ENCODE data around the gene INTS11. TPM values are rescaled to one million over a fixed set of nuclear protein-coding genes. Genes with fewer than 3 reads are reported as not detected.
A peak's percentile ranks its signal among the peaks of the same experiment; 100 is the strongest.

The INTS11 gene
- total RNA-seq, 1 donor from 2014 or later: 84.8 TPM

- Histone ChIP-seq H3K27ac (ENCODE audit: low read depth, low read length) (no peak overlapping the region), H3K27me3 (ENCODE audit: insufficient read depth, low read length) (no peaks in the 10 kb centered on the region), H2AFZ (ENCODE audit: low read depth, low read length) (no peak overlapping the region), H3K4me2 (ENCODE audit: low read length) (no peak overlapping the region), H3K4me1 (ENCODE audit: insufficient read depth, low read length) (peaks cover 23% of the 10 kb centered on the region), H3K4me3 (ENCODE audit: insufficient read depth, low read depth, low read length) (no peak overlapping the region), H3K9ac (ENCODE audit: low read length) (no peak overlapping the region), H3K36me3 (ENCODE audit: insufficient read depth, low read length) (no peaks in the 10 kb centered on the region), H4K20me1 (ENCODE audit: insufficient read depth, low read length) (no peaks in the 10 kb centered on the region), H3K9me3 (ENCODE audit: insufficient read depth, low read depth, low read length) (no peaks in the 10 kb centered on the region), H3K79me2 (ENCODE audit: insufficient read depth, low read length) (peaks cover under 1% of the 10 kb centered on the region)
- Mint-ChIP-seq H3K9me3 (ENCODE audit: unreplicated experiment) (no peaks in the 10 kb centered on the region), H3K4me3 (ENCODE audit: unreplicated experiment) (no peak overlapping the region), H3K36me3 (ENCODE audit: low read depth, unreplicated experiment) (no peaks in the 10 kb centered on the region), H3K4me1 (ENCODE audit: low read depth, unreplicated experiment) (peaks cover 15% of the 10 kb centered on the region), H3K27ac (ENCODE audit: unreplicated experiment) (no peak overlapping the region), H3K27me3 (ENCODE audit: low read depth, unreplicated experiment) (no peaks in the 10 kb centered on the region)
- DNase-seq (ENCODE audit: low read depth): no peak
- no peak for FAIRE-seq
- no peak for TF ChIP-seq CTCF (IDR thresholded peaks at IDR 0.05; ENCODE audit: insufficient read depth, low read depth, low read length)
- TF ChIP-seq EZH2 (IDR thresholded peaks at IDR 0.05; ENCODE audit: insufficient read depth, low read length): no peak
These were observed 45.8 kb downstream of the INTS11 start for GRCh38 chr1:1278620-1279019.

- FAIRE-seq: no peak
- Mint-ChIP-seq H3K27me3 (ENCODE audit: low read depth, unreplicated experiment) (no peaks in the 10 kb centered on the region), H3K36me3 (ENCODE audit: low read depth, unreplicated experiment) (peaks cover 2% of the 10 kb centered on the region), H3K27ac (ENCODE audit: unreplicated experiment) (peak overlapping the region; percentile 54), H3K4me3 (ENCODE audit: unreplicated experiment) (peak overlapping the region; percentile 83), H3K4me1 (ENCODE audit: low read depth, unreplicated experiment) (peaks cover 27% of the 10 kb centered on the region), H3K9me3 (ENCODE audit: unreplicated experiment) (no peaks in the 10 kb centered on the region)
- peaks cover 28% of the 10 kb centered on the region for H3K79me2 ChIP-seq (ENCODE audit: insufficient read depth, low read length)
- H3K4me1 ChIP-seq (ENCODE audit: insufficient read depth, low read length): peaks cover 36% of the 10 kb centered on the region
- peak overlapping the region; percentile 43 for H3K27ac ChIP-seq (ENCODE audit: low read depth, low read length)
- peak overlapping the region; percentile 55 for H3K4me2 ChIP-seq (ENCODE audit: low read length)
- H3K9me3 ChIP-seq (ENCODE audit: insufficient read depth, low read depth, low read length): no peaks in the 10 kb centered on the region
- H2AFZ ChIP-seq (ENCODE audit: low read depth, low read length): no peak overlapping the region
- no peaks in the 10 kb centered on the region for H3K36me3 ChIP-seq (ENCODE audit: insufficient read depth, low read length)
- peak; percentile 64 for DNase-seq (ENCODE audit: low read depth)
- no peaks in the 10 kb centered on the region for H3K27me3 ChIP-seq (ENCODE audit: insufficient read depth, low read length)
- H3K4me3 ChIP-seq (ENCODE audit: insufficient read depth, low read depth, low read length): no peak overlapping the region
- TF ChIP-seq EZH2 (IDR thresholded peaks at IDR 0.05; ENCODE audit: insufficient read depth, low read length) (no peak), CTCF (IDR thresholded peaks at IDR 0.05; ENCODE audit: insufficient read depth, low read depth, low read length) (no peak)
- peaks cover 23% of the 10 kb centered on the region for H4K20me1 ChIP-seq (ENCODE audit: insufficient read depth, low read length)
- peak overlapping the region; percentile 31 for H3K9ac ChIP-seq (ENCODE audit: low read length)
These were observed 48.6 kb downstream of the INTS11 start for GRCh38 chr1:1275836-1276235.

- Histone ChIP-seq H3K4me2 (ENCODE audit: low read length) (peak overlapping the region; percentile 94), H2AFZ (ENCODE audit: low read depth, low read length) (no peak overlapping the region), H3K4me1 (ENCODE audit: insufficient read depth, low read length) (peaks cover 40% of the 10 kb centered on the region), H3K27me3 (ENCODE audit: insufficient read depth, low read length) (no peaks in the 10 kb centered on the region), H4K20me1 (ENCODE audit: insufficient read depth, low read length) (peaks cover 31% of the 10 kb centered on the region), H3K36me3 (ENCODE audit: insufficient read depth, low read length) (no peaks in the 10 kb centered on the region), H3K4me3 (ENCODE audit: insufficient read depth, low read depth, low read length) (no peak overlapping the region), H3K9ac (ENCODE audit: low read length) (peak overlapping the region; percentile 88), H3K9me3 (ENCODE audit: insufficient read depth, low read depth, low read length) (no peaks in the 10 kb centered on the region), H3K79me2 (ENCODE audit: insufficient read depth, low read length) (peaks cover 37% of the 10 kb centered on the region), H3K27ac (ENCODE audit: low read depth, low read length) (no peak overlapping the region)
- Mint-ChIP-seq H3K4me1 (ENCODE audit: low read depth, unreplicated experiment) (peaks cover 34% of the 10 kb centered on the region), H3K27me3 (ENCODE audit: low read depth, unreplicated experiment) (no peaks in the 10 kb centered on the region), H3K27ac (ENCODE audit: unreplicated experiment) (peak overlapping the region; percentile 69), H3K36me3 (ENCODE audit: low read depth, unreplicated experiment) (peaks cover 3% of the 10 kb centered on the region), H3K9me3 (ENCODE audit: unreplicated experiment) (no peaks in the 10 kb centered on the region), H3K4me3 (ENCODE audit: unreplicated experiment) (peak overlapping the region; percentile 74)
- FAIRE-seq (no peak), DNase-seq (ENCODE audit: low read depth) (no peak)
- no peak for TF ChIP-seq EZH2 (IDR thresholded peaks at IDR 0.05; ENCODE audit: insufficient read depth, low read length)
- TF ChIP-seq CTCF (IDR thresholded peaks at IDR 0.05; ENCODE audit: insufficient read depth, low read depth, low read length): no peak
These were observed 49.5 kb downstream of the INTS11 start for GRCh38 chr1:1274931-1275431.

Data from astrocyte (in vitro differentiated cells and primary cell).